ENCODE measurements around the gene AJM1.

DNA sequence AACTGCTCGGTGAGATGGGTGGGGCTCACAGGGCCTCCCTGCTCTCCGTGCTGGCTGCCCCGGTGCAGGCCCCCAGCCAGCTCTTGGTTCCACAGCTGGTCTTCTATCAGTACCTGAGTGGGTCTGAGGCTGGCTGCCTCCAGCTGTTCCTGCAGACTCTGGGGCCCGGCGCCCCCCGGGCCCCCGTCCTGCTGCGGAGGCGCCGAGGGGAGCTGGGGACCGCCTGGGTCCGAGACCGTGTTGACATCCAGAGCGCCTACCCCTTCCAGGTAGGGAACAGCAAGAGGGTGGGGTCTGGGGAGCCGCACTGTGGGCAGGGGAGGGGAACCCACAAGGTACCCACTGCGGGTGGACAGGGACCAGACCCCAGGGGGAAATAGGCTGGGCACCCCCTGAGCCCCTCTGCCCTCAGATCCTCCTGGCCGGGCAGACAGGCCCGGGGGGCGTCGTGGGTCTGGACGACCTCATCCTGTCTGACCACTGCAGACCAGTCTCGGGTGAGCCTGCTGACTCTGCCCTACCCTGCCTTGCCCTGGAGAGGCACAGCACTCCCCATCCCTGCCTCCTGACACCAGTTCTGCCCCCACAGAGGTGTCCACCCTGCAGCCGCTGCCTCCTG lies 12.7 kb downstream of the AJM1 start:
- TF ChIP-seq, protein P1, sequence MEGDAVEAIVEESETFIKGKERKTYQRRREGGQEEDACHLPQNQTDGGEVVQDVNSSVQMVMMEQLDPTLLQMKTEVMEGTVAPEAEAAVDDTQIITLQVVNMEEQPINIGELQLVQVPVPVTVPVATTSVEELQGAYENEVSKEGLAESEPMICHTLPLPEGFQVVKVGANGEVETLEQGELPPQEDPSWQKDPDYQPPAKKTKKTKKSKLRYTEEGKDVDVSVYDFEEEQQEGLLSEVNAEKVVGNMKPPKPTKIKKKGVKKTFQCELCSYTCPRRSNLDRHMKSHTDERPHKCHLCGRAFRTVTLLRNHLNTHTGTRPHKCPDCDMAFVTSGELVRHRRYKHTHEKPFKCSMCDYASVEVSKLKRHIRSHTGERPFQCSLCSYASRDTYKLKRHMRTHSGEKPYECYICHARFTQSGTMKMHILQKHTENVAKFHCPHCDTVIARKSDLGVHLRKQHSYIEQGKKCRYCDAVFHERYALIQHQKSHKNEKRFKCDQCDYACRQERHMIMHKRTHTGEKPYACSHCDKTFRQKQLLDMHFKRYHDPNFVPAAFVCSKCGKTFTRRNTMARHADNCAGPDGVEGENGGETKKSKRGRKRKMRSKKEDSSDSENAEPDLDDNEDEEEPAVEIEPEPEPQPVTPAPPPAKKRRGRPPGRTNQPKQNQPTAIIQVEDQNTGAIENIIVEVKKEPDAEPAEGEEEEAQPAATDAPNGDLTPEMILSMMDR (IDR thresholded peaks at IDR 0.05): no peak
- TF ChIP-seq TCF7L2 (IDR thresholded peaks at IDR 0.05; ENCODE audit: low read depth, low read length) (no peak), POLR2AphosphoS5 (IDR thresholded peaks at IDR 0.05; ENCODE audit: low read depth, low read length) (no peak), SIN3A (IDR thresholded peaks at IDR 0.05; ENCODE audit: borderline replicate concordance, insufficient read depth, low read depth, low read length) (no peak), REST (IDR thresholded peaks at IDR 0.05; ENCODE audit: insufficient read depth in 1 of 2, low read depth in 2 of 2, low read length in 1 of 2) (no peak)

Data from Panc1 (cell line).